SK-MEL-5 (cell line): ENCODE data around the gene LARGE1. TPM values are rescaled to one million over a fixed set of nuclear protein-coding genes. Genes with fewer than 3 reads are reported as not detected.

ENCODE experiments used
- DNase-seq: peaks from one replicate; pipeline ENCODE4 v3.0.0-alpha.2; 2016; ENCODE audit warnings: low read depth, low spot score
- in situ Hi-C: cut with HindIII; loops from 2 replicates; pipeline ENCODE4 v1.10.0; 2016; ENCODE audit warnings: low sequenced_read_pairs, high pct_unique_total_duplicates, low pct_unique_long_range_greater_than_20kb
- small RNA-seq, 2 experiments: library from RNA; depleted of rRNA; stranded (forward); fragments of <200 nt; gene quantifications; one replicate each; pipeline ENCODE3, GENCODE V24; 2014
- total RNA-seq: library from RNA; depleted of rRNA; stranded (reverse); fragments of >200 nt; shearing (Covaris generic); gene quantifications from 2 replicates; pipeline ENCODE4 v1.2.3, GENCODE V29; 2014

The LARGE1 gene
- total RNA-seq, 1 experiment from 2014 or later: 22.0 TPM

- in situ Hi-C loops: no loop called here
- no peak for DNase-seq
Observed at GRCh38 chr22:33260498-33260897, 659.8 kb downstream of the LARGE1 start.

GRCh38 chr22:33255791-33256190 is 664.5 kb downstream of the LARGE1 start:
- DNase-seq: no peak
- in situ Hi-C loops: no loop called here

DNA sequence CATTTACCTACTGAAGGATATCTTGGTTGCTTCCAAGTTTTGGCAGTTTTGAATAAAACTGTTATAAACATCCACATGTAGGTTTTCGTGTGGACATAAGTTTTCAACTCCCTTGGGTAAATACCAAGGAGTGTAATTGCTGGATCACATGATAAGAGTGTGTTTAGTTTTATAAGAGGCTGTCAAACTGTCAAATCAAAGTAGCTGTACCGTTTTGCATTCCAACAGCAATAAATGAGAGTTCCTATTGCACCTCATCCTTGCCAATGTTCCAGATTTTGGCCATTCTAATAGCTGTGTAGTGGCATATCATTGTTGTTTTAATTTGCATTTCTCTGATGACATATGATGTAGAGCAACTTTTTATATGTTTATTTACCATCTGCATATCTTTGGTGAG is 671.3 kb downstream of the LARGE1 start:
- DNase-seq: no peak
- in situ Hi-C loops: no loop called here

- DNase-seq: no peak
- in situ Hi-C loops: no loop called here
Observed at GRCh38 chr22:33247758-33248157, 672.5 kb downstream of the LARGE1 start.

DNA sequence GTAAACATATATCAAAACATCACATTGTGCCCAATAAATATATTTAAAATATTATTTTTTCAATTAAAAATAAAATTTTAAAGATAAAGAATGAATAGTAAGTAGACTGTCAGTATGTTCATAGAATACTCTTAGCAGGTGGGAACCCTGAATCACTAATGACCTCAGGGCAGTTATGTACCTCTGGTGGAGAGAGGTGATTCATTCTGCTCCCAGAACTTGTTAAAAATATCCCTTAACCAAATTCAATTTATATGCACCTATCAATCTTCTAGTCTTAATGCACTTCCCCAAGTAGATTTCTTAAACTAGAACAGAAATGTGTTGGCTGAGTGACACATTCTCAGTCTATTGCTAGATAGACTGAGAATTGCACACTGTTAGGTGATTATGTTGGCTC is 678.2 kb downstream of the LARGE1 start:
- in situ Hi-C loops: no loop called here
- no peak for DNase-seq

DNA sequence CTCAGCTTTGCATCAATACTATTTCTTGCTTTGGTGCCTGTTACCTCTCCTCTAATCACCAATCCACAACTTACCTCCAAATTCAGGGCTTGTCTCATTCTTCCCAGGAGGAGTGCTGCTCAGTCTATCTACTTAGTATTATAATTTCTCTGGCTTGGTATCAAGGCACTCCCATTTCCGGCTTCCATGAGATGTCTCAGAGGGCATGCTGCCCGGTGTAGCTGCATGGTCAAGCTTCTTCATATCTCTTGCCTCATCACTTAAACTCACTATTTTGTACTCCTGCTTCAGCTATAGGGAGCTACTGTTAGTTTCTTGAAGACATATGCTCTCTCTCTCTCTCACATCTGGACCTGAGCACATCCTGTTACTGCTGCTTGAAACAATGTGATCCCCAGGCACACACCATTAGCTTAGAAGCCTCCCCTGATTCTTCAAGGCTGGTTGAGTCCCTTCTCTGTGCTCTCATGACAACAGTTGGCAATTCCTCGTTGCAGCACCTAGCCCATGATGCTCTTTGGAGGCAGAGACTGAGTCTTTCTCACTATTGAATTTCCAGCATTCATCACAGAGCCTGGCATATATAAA is 679.3 kb downstream of the LARGE1 start:
- no peak for DNase-seq
- in situ Hi-C loops: no loop called here

DNA sequence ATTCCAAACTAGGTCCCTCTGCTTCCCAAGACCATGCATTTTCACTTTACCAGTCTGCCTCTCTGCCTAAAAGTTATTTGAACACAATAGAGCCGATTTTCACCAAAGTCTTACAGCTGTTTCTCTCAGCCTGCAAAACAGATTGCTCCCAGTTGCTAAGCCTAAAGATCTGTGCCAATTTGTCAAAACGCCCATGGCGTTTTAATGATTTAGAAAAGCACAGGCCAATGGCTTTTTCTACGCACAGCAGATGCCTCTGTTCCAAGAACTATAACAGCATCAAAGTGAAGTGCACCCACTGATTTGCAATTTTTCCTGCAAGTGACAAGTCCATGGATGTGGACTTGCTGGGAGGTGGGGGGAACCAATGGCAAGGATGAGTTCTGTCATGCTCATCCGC is 688.2 kb downstream of the LARGE1 start:
- in situ Hi-C loops: no loop called here
- DNase-seq: no peak

DNA sequence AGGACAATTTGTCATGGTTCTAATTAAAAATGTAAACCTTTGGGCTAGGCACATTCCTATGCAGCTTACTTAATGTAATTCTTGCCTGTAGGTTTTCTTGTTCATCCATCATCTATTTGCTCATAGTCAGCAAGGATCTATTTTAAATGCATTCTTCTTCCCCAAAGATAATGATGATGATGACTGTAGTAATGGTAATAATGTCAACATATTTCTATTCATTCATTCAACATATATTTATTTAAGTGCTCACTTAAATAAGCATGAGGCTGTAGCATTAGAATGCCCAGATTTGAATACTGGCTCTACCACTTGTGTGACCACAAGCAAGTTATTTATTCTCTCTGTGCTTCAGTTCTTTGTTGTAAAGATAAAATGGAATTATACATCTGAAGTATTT is 692.5 kb downstream of the LARGE1 start:
- DNase-seq: no peak
- in situ Hi-C loops: no loop called here

DNA sequence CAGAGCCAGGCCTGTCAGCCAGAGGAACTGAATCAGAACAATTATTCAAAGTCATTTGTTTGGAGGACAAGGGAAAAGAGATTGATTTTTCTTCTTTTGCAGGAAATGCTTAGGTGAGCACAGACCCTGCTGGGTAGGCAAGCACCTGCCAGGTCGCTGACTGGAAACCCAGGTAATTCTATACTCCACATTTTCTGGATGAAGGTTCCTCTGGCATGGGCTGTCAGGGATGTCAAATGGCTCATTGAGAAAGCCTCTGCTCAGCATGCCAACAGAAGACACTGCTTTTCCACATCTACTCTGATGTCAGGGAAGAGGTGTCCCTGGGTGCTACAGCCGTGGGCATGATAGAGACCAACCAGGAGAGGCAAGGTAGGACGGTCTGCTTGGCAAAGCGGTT is 695.4 kb downstream of the LARGE1 start:
- no peak for DNase-seq
- in situ Hi-C loops: loop anchor here (25.0 kb wide), 1 partner anchor 388 kb away; no protein-coding TSS in a partner anchor

Small RNA genes lying within 50 kb of the gene (small RNA-seq; reads per million reads assigned to genes)
- gene MIR4764: 0 reads per million in 2 experiments
- gene SNORA50B: 0 reads per million in 2 experiments
